Cerebellar nuclear complex (tissue), 1 donor: Measurements from ENCODE around the gene CTSH.
A peak's percentile ranks its signal among the peaks of the same experiment; 100 is the strongest.
"Not testable (repeated sequence)": the region's sequence is repeated elsewhere in the genome, so short reads cannot be mapped to it uniquely, and the experiment has no call there.

ENCODE experiments used
- DNase-seq, 2 experiments: peaks; one replicate each; lab custom pipeline; 2025; lab: John Stamatoyannopoulos, UW

The CTSH gene

GRCh38 chr15:78880813-78881212, 64.0 kb downstream of the CTSH start:
- no peak for DNase-seq

DNA sequence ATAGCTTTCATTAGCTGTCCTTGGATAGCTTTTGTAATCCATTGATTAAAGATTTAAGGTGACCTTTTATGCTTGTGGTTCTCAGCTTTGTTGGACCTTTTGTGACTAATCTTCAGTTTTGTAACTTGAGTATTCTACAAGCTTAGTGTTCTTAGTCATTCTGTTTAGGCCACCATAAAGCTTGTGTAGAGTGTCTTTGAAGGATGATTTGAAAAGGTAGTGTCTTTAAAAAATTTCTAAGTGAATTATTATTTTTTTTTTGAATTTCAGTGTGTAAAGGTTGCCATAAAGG, 64.7 kb downstream of the CTSH start:
- DNase-seq: no peak

- no peak for DNase-seq
Observed at GRCh38 chr15:78879517-78880241, 65.2 kb downstream of the CTSH start.

DNA sequence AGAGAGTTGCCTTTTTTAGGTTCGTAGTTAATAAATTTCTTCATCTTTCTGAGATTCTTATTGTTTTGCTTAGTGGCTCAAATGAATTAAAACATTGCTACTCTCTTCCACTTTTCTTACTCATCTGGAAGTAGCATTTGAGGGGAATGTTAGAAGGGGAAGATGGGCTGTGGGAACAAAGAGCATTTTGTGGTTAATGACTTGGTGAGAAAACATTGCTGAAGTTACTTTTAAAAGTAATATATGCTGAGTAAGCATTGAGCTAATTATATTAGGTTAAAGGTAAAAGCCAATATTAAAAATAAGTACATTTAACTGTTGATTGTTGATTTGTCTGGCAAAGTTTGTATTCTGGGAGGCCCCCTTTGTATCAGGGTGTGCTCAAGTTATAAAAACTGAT, 66.5 kb downstream of the CTSH start:
- DNase-seq: no peak

DNA sequence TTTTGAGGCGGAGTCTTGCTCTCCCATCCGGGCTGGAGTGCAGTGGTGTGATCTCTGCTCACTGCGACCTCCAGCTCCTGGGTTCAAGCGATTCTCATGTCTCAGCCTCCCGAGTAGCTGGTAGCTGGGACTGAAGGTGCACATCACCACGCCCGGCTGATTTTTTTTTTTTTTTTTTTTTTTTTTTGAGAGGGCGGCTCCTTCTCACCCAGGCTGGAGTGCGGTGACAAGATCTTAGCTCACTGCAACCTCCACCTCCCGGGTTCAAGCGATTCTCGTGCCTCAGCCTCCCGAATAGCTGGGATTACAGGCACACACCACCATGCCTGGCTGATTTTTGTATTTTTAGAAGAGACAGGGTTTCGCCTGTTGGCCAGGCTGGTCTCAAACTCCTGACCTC, 67.9 kb downstream of the CTSH start:
- not testable (repeated sequence) for DNase-seq

DNA sequence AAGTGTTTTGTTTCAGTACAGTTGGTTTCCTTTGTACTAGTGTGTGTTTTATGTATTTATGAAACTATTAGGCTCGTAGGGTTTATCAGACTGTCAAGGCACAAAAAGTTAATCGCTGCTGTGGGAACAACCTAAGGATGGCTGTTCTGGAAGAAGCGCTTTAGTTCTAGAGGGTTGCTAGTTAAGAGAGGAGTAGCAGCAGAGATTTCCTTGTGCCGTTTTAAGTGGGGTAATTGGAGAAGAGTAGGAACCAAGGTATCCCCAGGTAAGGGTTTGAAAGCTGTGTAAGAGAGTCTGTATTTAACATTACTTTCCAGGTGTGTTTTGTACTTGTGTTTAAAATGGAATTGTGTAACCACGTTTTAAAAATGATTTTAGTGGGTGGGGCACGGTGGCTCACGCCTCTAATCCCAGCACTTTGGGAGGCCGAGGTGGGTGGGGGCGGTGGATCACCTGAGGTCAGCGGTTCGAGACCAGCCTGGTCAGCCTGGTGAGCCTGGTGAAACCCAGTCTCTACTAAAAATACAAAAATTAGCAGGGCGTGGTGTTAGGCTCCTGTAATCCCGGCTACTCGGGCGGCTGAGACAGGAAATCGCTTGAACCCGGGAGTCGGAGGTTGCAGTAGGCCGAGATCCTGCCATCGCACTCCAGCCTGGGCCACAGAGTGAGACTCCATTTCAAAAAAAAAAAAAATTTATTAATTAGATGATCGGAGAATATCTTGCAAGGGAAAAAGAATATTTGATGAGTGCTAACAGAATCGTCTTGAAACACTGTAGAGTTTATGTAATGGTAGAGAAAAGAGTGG, 69.5 kb downstream of the CTSH start:
- DNase-seq: no peak

DNA sequence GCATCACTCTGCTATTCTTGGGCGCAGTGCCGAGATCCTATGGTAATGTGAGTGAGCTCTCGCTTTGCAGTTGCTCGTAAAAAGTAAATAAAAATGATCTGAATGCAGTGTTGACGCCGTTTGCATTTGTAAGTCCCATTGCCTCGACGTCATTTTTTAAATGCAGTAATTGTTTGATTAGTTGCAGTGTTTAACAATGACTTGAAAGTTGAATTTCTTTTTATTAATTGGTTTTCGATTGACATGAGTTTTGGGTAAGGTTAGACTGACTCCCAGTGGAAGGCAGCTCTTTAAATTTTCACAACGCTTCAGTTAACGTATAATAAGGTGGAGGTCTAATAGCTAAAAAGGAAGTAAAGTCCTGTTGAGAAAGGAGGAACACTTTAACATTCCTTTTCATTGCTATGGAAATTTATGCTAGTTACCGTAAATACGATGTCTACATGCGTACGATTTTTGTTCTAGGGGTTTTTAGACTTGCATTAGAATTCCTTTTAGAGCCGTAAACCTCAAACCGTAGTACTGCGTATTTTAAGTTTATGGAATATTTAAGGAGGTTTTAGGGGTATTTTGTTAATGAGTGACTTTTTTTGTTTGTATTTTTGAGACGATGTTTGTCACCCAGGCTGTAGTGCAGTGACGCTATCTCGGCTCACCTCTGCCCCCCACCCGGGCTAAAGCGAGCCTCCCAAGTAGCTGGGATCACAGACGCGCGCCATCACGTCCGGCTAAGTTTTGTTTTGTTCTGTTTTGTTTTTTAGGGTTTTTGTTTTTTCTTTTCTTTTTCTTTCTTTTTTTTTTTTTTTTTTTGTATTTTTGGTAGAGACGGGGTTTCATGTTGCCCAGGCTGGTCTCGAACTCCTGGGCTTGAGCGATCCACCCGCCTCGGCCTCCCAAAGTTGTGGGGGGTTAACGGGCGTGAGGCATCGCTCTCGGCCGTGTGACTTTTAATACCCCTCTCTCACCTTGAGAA, 70.8 kb downstream of the CTSH start:
- DNase-seq: no peak

GRCh38 chr15:78872972-78873792, 71.7 kb downstream of the CTSH start:
- no peak for DNase-seq

DNA sequence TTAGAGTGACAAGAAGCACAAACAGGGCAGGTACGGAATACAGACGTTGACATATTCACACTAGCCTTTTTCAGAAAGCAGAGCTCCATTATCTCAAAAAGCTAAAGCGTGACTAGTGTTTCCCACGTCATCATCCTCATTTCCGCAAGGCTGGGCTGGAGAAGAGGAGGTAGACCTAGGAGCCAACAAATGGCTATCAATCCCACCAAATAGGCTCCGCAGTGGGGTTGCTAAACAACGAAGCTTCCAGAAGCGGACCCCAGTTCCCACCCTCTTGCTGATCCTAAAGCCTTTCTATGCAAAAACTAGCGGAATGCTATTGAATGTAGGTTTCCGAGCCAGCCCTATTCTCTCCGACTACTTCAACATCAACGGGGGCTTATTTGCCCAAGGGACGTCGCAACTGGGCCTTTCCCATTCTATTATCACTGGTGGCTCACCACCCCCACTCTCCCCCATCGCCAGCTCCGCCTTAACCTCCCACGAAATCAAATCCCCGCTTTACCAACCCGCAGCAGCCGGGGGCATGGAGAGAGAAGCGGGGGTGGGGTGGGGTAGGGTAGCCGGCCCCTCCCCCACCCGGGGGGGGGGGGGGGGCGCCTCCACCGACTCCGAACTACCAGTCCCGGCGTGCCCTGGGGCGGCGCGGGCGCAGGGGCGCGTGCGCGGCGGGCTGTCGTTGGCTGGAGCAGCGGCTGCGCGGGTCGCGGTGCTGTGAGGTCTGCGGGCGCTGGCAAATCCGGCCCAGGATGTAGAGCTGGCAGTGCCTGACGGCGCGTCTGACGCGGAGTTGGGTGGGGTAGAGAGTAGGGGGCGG, 72.5 kb downstream of the CTSH start, which contains the start of gene MORF4L1:
MORF4L1 (plus strand) TSS at position 736 of the 817 bp plus-strand sequence. CDS start 128 bp downstream, outside the sequence.
- DNase-seq: peak; percentile 9 to 72

GRCh38 chr15:78871483-78872127, 73.2 kb downstream of the CTSH start:
- not testable (repeated sequence) for DNase-seq
